GM18907 (cell line): ENCODE data around the gene NFATC2.
"Not testable (repeated sequence)": the region's sequence is repeated elsewhere in the genome, so short reads cannot be mapped to it uniquely, and the experiment has no call there.

ENCODE experiments used
- ATAC-seq: cut with Tn5 transposase; IDR thresholded peaks from one replicate; pipeline ENCODE4 v1.9.1; 2021; ENCODE audit warnings: mild to moderate bottlenecking, moderate library complexity; ENCODE audit not compliant: unreplicated experiment

Gene NFATC2

GRCh38 chr20:51363813-51364212 lies 178.7 kb downstream of the NFATC2 start:
- ATAC-seq: no peak

GRCh38 chr20:51363378-51363777 lies 179.1 kb downstream of the NFATC2 start:
- no peak for ATAC-seq

GRCh38 chr20:51362254-51362653 lies 180.3 kb downstream of the NFATC2 start:
- ATAC-seq: no peak

GRCh38 chr20:51361258-51361657 lies 181.3 kb downstream of the NFATC2 start:
- no peak for ATAC-seq

GRCh38 chr20:51360451-51361201 lies 181.9 kb downstream of the NFATC2 start:
- no peak for ATAC-seq

GRCh38 chr20:51359947-51360346 lies 182.6 kb downstream of the NFATC2 start:
- no peak for ATAC-seq

GRCh38 chr20:51359401-51359800 lies 183.1 kb downstream of the NFATC2 start:
- no peak for ATAC-seq

- ATAC-seq: no peak
These were observed 184.3 kb downstream of the NFATC2 start for GRCh38 chr20:51358032-51358724.

GRCh38 chr20:51357543-51357942 lies 185.0 kb downstream of the NFATC2 start:
- ATAC-seq: no peak

GRCh38 chr20:51356871-51357270 lies 185.6 kb downstream of the NFATC2 start:
- no peak for ATAC-seq

- ATAC-seq: no peak
These were observed 187.7 kb downstream of the NFATC2 start for GRCh38 chr20:51354769-51355319.

GRCh38 chr20:51354191-51354768 lies 188.2 kb downstream of the NFATC2 start:
- ATAC-seq: no peak

- ATAC-seq: no peak
These were observed 189.0 kb downstream of the NFATC2 start for GRCh38 chr20:51353491-51353890.

- no peak for ATAC-seq
These were observed 189.7 kb downstream of the NFATC2 start for GRCh38 chr20:51352791-51353190.

- no peak for ATAC-seq
These were observed 191.4 kb downstream of the NFATC2 start for GRCh38 chr20:51350941-51351631.

- ATAC-seq: no peak
These were observed 193.6 kb downstream of the NFATC2 start for GRCh38 chr20:51348876-51349275.

GRCh38 chr20:51347831-51348230 lies 194.7 kb downstream of the NFATC2 start:
- no peak for ATAC-seq

GRCh38 chr20:51346686-51347485 lies 195.6 kb downstream of the NFATC2 start:
- ATAC-seq: no peak

- no peak for ATAC-seq
These were observed 196.9 kb downstream of the NFATC2 start for GRCh38 chr20:51345601-51346101.

- not testable (repeated sequence) for ATAC-seq
These were observed 198.7 kb downstream of the NFATC2 start for GRCh38 chr20:51343802-51344201.
